ENCODE data around the gene PLPP4. TPM values are rescaled to one million over a fixed set of nuclear protein-coding genes. Genes with fewer than 3 reads are reported as not detected.

Gene PLPP4
- total RNA-seq, 1 experiment from 2014 or later, result not detected

DNA sequence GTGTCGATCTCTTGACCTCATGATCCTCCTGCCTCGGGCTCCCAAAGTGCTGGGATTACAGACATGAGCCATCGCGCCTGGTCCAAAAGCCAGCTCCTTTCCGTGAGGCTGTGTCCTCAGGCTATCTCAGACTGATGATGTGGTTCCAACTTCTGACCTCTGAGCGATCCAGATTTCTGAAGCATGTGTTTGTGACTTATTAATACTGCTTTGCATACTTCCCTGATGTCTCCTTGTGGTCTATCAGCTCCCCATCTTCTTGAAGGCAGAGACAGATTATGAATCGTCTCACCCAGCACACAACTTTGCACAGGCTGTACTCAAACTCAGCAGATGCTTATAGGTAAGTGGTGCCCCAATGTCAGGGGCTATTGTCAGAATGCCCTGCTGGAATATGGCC is 2.0 kb upstream of the PLPP4 start:
- H3K4me3 ChIP-seq (replicated peaks in 1 of 2; ENCODE audit: low read depth in 1 of 2, low read length in 2 of 2), result no peak overlapping the region
- ChIA-PET RAD21 (ENCODE audit: low non-redundant PET in 1 of 2, low total read pairs in 2 of 2, uncharacterized antibody in 2 of 2, unreplicated experiment in 2 of 2) (no interaction called here), CTCF (no interaction called here), POLR2A (no interaction called here)
- no peak overlapping the region for H3K4me2 ChIP-seq (ENCODE audit: low read length)
- H3K27me3 ChIP-seq (ENCODE audit: insufficient read depth, low read length), result peaks cover 10% of the 10 kb centered on the region
- no peaks in the 10 kb centered on the region for H3K4me1 ChIP-seq (ENCODE audit: control insufficient read depth in 1 of 2, insufficient read depth in 2 of 2, low read length in 2 of 2)
- H3K36me3 ChIP-seq (ENCODE audit: control insufficient read depth in 1 of 2, insufficient read depth in 2 of 2, low read length in 2 of 2), result no peaks in the 10 kb centered on the region
- H2AFZ ChIP-seq (ENCODE audit: low read depth, low read length, poor library complexity, severe bottlenecking), result no peak overlapping the region
- intact Hi-C loops (cut with micrococcal nuclease), result no loop called here
- H3K27ac ChIP-seq (ENCODE audit: low read depth, low read length), result no peak overlapping the region
- BruUV-seq (replicated peaks), result no TSS peak
- H3K9me3 ChIP-seq (ENCODE audit: control insufficient read depth in 1 of 2, insufficient read depth in 1 of 2, low read depth in 1 of 2, low read length in 2 of 2), result no peaks in the 10 kb centered on the region
- no peaks in the 10 kb centered on the region for H4K20me1 ChIP-seq (ENCODE audit: insufficient read depth)
- ATAC-seq (no peak), DNase-seq (ENCODE audit: low read depth, low spot score) (no peak)
- H3K9ac ChIP-seq (ENCODE audit: low read length), result no peak overlapping the region
- TF ChIP-seq EZH2 (IDR thresholded peaks at IDR 0.05), result no peak
- TF ChIP-seq JUND (IDR thresholded peaks at IDR 0.05), result no peak
- TF ChIP-seq, protein P1, sequence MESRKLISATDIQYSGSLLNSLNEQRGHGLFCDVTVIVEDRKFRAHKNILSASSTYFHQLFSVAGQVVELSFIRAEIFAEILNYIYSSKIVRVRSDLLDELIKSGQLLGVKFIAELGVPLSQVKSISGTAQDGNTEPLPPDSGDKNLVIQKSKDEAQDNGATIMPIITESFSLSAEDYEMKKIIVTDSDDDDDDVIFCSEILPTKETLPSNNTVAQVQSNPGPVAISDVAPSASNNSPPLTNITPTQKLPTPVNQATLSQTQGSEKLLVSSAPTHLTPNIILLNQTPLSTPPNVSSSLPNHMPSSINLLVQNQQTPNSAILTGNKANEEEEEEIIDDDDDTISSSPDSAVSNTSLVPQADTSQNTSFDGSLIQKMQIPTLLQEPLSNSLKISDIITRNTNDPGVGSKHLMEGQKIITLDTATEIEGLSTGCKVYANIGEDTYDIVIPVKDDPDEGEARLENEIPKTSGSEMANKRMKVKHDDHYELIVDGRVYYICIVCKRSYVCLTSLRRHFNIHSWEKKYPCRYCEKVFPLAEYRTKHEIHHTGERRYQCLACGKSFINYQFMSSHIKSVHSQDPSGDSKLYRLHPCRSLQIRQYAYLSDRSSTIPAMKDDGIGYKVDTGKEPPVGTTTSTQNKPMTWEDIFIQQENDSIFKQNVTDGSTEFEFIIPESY (IDR thresholded peaks at IDR 0.05; ENCODE audit: extremely low read depth, insufficient replicate concordance, low read length), result no peak
- H3K9me2 ChIP-seq (ENCODE audit: insufficient read depth), result no peaks in the 10 kb centered on the region
- no peaks in the 10 kb centered on the region for H3K79me2 ChIP-seq (ENCODE audit: insufficient read depth, low read length)

DNA sequence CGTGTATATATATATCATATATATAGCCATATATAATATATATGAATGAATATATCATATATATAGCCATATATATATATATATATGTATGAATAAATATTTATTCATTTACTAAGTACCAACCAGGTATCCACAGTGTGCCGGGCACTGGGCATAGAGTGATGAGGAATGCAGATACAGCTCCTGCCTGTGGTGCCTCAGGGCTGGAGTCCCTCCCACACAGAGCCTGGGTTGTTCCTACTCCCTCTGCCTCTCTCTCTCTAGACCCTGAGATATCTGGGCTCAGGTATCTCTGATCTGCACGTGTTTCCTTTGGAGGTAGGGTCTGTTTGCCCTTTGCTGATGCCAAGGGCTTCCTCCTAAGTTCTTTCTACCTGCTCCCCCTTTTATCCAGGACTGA is 1.4 kb upstream of the PLPP4 start:
- intact Hi-C loops (cut with micrococcal nuclease), result no loop called here
- Histone ChIP-seq H3K4me3 (replicated peaks in 1 of 2; ENCODE audit: low read depth in 1 of 2, low read length in 2 of 2) (no peak overlapping the region), H3K9ac (ENCODE audit: low read length) (no peak overlapping the region), H3K36me3 (ENCODE audit: control insufficient read depth in 1 of 2, insufficient read depth in 2 of 2, low read length in 2 of 2) (no peaks in the 10 kb centered on the region), H2AFZ (ENCODE audit: low read depth, low read length, poor library complexity, severe bottlenecking) (no peak overlapping the region), H3K27me3 (ENCODE audit: insufficient read depth, low read length) (peaks cover 16% of the 10 kb centered on the region), H3K79me2 (ENCODE audit: insufficient read depth, low read length) (no peaks in the 10 kb centered on the region), H3K9me2 (ENCODE audit: insufficient read depth) (no peaks in the 10 kb centered on the region), H3K4me2 (ENCODE audit: low read length) (no peak overlapping the region), H3K9me3 (ENCODE audit: control insufficient read depth in 1 of 2, insufficient read depth in 1 of 2, low read depth in 1 of 2, low read length in 2 of 2) (no peaks in the 10 kb centered on the region), H3K27ac (ENCODE audit: low read depth, low read length) (no peak overlapping the region), H4K20me1 (ENCODE audit: insufficient read depth) (no peaks in the 10 kb centered on the region), H3K4me1 (ENCODE audit: control insufficient read depth in 1 of 2, insufficient read depth in 2 of 2, low read length in 2 of 2) (no peaks in the 10 kb centered on the region)
- TF ChIP-seq, protein P2, sequence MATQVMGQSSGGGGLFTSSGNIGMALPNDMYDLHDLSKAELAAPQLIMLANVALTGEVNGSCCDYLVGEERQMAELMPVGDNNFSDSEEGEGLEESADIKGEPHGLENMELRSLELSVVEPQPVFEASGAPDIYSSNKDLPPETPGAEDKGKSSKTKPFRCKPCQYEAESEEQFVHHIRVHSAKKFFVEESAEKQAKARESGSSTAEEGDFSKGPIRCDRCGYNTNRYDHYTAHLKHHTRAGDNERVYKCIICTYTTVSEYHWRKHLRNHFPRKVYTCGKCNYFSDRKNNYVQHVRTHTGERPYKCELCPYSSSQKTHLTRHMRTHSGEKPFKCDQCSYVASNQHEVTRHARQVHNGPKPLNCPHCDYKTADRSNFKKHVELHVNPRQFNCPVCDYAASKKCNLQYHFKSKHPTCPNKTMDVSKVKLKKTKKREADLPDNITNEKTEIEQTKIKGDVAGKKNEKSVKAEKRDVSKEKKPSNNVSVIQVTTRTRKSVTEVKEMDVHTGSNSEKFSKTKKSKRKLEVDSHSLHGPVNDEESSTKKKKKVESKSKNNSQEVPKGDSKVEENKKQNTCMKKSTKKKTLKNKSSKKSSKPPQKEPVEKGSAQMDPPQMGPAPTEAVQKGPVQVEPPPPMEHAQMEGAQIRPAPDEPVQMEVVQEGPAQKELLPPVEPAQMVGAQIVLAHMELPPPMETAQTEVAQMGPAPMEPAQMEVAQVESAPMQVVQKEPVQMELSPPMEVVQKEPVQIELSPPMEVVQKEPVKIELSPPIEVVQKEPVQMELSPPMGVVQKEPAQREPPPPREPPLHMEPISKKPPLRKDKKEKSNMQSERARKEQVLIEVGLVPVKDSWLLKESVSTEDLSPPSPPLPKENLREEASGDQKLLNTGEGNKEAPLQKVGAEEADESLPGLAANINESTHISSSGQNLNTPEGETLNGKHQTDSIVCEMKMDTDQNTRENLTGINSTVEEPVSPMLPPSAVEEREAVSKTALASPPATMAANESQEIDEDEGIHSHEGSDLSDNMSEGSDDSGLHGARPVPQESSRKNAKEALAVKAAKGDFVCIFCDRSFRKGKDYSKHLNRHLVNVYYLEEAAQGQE (IDR thresholded peaks at IDR 0.05; ENCODE audit: low read depth), result no peak
- TF ChIP-seq JUND (IDR thresholded peaks at IDR 0.05), result no peak
- TF ChIP-seq POLR2AphosphoS5 (IDR thresholded peaks at IDR 0.05; ENCODE audit: low read depth, low read length), result no peak
- TF ChIP-seq, protein P3, sequence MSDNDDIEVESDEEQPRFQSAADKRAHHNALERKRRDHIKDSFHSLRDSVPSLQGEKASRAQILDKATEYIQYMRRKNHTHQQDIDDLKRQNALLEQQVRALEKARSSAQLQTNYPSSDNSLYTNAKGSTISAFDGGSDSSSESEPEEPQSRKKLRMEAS (IDR thresholded peaks at IDR 0.05), result no peak
- TF ChIP-seq EZH2 (IDR thresholded peaks at IDR 0.05), result no peak
- TF ChIP-seq ZFX (IDR thresholded peaks at IDR 0.05), result no peak
- TF ChIP-seq CBX3 (IDR thresholded peaks at IDR 0.05; ENCODE audit: low read depth), result no peak
- TF ChIP-seq ZNF274 (IDR thresholded peaks at IDR 0.05; ENCODE audit: low read depth, low read length), result no peak
- no peak for TF ChIP-seq POLR2A (IDR thresholded peaks at IDR 0.05; ENCODE audit: borderline replicate concordance, extremely low read depth, insufficient read depth, insufficient read length)
- TF ChIP-seq FOSL1 (IDR thresholded peaks at IDR 0.05; ENCODE audit: low read depth), result no peak
- no peak for TF ChIP-seq RAD21 (IDR thresholded peaks at IDR 0.05; ENCODE audit: low read depth)
- RAD21 ChIA-PET (ENCODE audit: low non-redundant PET in 1 of 2, low total read pairs in 2 of 2, uncharacterized antibody in 2 of 2, unreplicated experiment in 2 of 2), result no interaction called here
- ATAC-seq (no peak), DNase-seq (ENCODE audit: low read depth, low spot score) (no peak)
- no TSS peak for BruUV-seq (replicated peaks)
- CTCF ChIA-PET, result no interaction called here
- POLR2A ChIA-PET, result no interaction called here
